GM18873 (cell line): Measurements from ENCODE around the gene WNT7B.

ENCODE experiments used
- ATAC-seq: cut with Tn5 transposase; IDR thresholded peaks from one replicate; pipeline ENCODE4 v1.9.1; 2021; ENCODE audit warnings: mild to moderate bottlenecking, moderate library complexity, moderate number of reproducible peaks; ENCODE audit not compliant: unreplicated experiment, low FRiP score

Gene WNT7B

DNA sequence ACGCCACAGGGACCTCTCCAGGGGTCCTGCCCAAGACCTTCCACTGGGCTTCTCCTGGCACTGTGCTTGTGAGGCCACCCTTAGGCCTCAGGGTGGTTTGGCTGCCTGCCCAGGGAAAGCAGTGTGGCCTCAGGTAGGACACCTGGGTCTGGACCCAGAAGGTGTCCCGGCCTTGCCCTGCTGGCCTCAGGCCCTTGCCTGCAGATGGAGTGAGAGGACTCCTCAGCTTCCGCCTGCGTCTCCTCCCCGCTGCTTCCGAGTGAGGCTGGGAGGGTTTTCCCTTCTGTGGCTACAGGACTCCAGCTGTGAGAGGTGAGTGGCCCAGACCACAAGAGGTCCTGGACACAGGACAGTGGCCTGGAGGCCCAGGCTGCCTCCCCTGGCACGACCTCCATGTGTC lies 60.4 kb downstream of the WNT7B start:
- ATAC-seq = no peak

DNA sequence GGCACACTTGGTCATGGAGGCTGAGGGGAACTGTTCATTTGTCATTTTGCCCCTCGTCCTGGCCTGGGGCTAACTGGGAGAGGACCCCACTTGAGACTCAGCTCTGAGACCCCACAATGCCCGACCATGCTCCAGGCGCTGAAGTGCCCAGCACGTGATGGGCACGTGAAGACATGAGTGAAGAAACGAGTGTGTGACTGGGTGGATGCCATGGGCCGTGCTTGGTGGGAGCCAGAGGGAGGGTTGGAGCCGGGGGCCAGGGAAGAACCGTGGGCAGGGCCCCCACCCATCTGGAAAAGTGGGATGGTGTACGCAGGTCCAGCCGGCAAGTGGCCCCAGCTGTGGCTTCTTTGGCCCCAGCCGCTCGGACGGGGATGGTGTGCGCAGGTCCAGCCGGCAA lies 61.1 kb downstream of the WNT7B start:
- no peak for ATAC-seq

DNA sequence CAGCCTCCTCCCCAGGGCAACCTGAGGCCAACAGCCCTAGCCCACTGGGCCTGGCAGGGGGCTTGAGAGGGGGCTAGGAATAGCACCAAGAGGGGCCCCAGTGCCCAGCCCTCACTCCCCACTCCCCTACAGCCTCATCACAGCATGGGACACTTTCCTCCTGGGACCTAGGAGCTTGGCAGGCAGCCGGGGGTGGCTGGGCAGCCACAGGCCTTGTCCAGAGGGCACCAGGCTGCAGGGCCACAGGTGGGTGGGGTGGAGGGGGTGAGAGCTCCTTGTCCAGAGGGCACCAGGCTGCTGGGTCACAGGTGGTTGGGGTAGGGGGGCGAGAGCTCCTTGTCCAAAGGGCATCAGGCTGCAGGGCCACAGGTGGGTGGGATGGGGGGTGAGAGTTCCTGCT lies 61.8 kb downstream of the WNT7B start:
- ATAC-seq = no peak

GRCh38 chr22:45914309-45914708 lies 62.7 kb downstream of the WNT7B start:
- ATAC-seq = no peak

- no peak for ATAC-seq
Measured at GRCh38 chr22:45912910-45913309, 64.1 kb downstream of the WNT7B start.

GRCh38 chr22:45911601-45912271 lies 65.2 kb downstream of the WNT7B start:
- ATAC-seq = no peak

DNA sequence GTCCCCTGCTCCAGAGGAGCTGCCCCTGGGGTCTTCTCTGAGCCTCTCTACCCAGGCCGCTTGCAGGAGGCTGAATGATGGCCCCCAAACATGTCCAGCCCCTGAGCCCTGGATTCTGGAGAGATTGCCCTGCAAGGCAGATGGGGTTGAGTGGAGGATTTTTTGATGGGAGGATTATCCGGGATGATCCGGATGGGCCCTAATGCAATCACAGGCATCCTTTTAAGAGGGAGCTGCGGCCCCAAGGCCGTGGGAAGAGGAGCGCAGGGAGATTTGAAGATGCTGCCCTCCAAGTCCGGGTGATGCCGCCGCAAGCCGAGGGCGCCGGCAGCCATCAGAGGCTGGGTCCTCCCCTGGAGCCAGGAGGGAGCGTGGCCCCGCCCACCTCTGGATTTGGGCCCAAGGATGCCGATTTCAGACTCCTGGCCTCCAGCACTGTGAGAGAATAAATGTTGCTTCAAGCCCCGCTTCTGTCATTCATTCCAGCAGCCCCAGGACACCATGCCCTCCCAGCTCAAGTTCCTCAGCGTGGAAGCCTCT lies 66.0 kb downstream of the WNT7B start:
- no peak for ATAC-seq

- no peak for ATAC-seq
Measured at GRCh38 chr22:45908961-45909360, 68.0 kb downstream of the WNT7B start.

- ATAC-seq = no peak
Measured at GRCh38 chr22:45907996-45908395, 69.0 kb downstream of the WNT7B start.

GRCh38 chr22:45907378-45907777 lies 69.6 kb downstream of the WNT7B start:
- no peak for ATAC-seq

GRCh38 chr22:45906946-45907345 lies 70.0 kb downstream of the WNT7B start:
- ATAC-seq = no peak

GRCh38 chr22:45905924-45906865 lies 70.8 kb downstream of the WNT7B start:
- no peak for ATAC-seq

DNA sequence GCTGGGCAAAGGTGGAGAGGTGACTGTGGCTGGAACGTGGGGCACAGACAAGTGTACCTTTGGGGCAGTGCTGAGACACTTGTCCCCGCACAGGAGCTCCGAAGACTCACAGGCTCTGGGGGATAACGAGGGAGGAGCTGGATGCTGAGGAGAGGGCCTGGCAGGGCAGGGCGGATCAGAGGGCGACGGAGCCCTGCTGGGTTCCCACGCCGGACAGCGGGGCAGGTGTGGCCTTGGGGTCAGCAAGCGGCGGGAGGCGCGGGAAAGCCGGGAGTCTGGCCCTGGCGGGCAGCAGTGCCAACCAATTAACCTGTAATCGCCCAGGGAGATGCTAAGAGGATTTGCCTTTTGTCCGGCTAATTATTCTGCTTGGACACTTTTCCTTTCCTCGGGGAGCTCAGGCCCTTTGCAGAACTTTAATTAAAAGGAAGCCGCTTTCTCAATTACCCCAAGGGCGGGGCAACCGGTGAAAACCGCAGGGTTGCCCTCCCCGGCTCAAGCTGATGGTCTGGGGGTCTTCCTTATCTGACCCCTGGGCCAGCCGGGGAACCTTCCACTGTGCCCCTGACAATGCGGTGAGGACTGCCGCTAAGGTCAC lies 71.5 kb downstream of the WNT7B start:
- no peak for ATAC-seq

GRCh38 chr22:45904236-45904635 lies 72.7 kb downstream of the WNT7B start:
- ATAC-seq = no peak

DNA sequence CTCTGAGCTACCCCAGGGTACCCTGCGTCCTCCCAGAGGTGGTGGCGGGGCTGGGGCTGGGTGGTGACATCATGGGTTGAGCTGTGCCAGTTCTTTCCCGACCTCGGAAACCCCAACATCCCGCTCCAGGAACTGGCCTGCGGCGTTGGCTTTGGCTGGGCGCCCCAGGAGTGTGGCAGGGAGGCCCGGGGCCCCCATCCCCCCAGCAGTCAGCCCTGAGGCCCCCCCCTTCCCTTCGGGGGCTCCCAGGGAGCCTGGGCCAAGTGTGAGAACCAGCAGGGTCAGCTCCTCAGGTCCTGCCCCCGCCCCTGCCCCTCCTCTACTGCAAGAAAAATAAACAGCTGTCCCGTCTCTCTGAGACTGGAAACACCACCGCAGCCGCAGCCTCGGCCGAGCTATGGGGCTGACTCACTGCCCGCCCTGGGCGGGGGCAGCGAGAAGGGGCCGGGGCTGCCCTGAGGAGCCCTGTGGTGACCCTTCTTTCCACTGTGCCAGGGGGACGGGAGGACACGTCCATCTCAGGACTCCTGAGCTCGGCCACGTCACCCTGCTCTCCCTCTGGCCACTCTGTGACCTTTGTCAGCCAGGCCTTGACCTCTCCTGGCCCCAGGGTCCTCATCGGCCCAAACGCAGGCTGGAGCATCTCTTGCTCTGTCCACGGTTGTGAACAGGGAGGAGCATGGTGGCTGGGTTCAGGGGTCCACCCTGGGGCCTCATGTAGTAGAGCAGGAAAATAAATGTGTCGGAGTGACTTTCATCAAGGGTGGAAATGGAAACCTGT lies 73.4 kb downstream of the WNT7B start:
- ATAC-seq = no peak

- ATAC-seq = no peak
Measured at GRCh38 chr22:45897736-45898135, 79.2 kb downstream of the WNT7B start.

DNA sequence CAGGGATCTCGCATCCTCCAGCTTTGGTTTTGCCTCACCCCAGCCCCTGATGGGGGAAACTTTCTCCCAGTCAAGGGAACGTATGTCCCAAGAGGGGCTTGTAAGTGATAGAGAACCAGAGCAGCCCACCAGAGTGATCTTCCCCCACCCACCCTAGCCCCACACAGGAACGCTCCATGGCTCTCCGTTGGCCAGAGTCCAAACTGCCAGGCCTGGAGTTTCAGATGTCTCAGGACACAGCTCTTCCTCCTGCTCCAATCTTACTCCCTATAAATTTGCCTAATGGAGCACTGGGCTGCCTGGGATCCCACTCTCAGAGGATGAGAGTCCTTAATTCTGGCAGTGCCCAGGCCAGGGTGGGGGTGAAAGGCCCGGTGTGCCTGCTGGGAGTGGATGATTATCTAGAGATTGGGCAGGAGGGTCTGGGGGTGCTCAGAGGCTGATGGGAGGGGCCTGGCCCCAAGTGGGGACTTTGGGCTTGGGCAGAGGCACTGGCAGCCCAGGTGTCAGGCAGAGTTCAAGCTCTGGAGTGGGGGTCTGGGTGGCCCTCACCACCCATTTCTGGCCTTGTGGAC lies 79.9 kb downstream of the WNT7B start:
- ATAC-seq = no peak

DNA sequence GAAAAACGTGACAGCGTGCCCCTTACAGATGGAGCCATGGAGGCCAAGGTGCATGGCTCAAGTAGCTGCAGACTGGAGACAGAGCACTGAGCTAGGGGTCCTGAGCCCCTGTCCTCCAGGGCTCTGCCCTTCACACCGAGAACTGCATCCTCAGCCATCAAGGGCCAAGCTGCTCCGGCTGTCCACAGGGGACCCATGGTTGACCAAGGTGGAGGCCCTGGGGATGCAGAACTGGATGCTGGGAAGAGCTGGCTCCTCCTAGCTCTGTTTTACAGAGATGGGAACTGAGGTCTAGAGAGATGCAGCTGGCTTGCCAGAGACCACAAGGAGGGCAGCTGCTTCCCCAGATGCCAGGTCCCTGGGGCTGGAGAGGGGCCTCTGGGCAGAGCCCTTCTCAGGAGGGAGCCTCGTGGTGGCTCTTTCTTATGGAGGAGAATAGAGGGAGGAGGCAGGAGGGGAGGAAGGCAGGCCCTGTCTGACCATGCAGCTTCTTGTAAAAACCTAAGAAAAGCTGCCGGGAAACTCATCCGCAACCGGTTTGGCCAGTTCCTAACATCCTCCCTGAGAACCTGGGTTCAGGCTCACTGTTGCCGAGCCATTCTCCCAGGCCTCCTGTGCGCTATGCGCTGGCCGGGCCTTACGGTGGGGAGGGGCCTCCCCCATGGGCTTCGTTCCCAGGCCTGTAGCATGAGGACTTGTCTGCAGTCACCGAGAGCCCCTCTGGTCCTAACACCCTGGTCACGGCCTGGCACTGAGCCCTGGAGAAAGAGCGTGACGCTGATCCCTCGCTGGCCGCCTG lies 80.6 kb downstream of the WNT7B start:
- ATAC-seq = no peak

DNA sequence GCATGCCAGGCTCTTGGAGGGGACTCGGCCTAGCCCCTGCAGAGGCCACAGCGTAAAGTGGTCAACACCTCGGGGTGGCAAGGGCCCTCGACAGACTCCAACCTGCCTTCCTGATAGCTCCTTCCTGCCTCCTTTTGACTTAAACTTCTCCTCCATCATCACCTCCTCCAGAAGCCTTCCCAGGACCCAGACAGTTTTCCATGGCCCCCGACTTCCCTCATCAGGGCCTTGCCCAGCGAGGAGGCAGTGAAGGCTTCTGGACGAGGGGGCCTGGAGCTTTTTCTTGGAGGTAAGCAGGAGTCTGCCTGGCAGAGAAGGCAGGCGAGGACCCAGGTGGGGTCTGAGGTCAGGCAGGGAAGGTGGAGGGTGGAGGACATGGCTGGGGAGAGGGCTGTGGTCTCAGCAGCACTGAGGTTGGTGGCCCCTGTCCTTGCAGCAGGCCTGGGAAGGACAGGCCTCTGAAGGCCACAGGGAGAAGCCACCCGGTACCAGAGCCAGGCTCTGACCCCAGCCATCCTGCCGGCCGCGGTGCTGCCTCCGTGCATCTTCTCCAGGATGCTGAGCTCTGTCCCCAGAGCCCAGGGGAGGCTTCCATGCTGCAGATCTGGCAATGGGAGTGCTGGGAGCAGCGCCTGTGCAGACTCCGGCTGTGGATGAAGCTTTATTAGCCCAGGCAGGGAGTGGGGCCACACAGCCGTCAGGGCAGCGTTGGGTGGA lies 81.4 kb downstream of the WNT7B start:
- no peak for ATAC-seq
